Neural cell (in vitro differentiated cells): ENCODE data around the gene SAMM50.

Source experiments
- CTCF ChIP-seq: fragments of 450-650 bp; IDR thresholded peaks from 2 replicates; pipeline ENCODE4 v1.5.1; 2014; ENCODE audit warnings: antibody characterized with exemption, mild to moderate bottlenecking, moderate library complexity; ENCODE audit not compliant: poor library complexity, severe bottlenecking
- EP300 ChIP-seq: fragments of 450-650 bp; conservative IDR thresholded peaks from 2 replicates; pipeline ENCODE4 v1.6.1; 2014; ENCODE audit warnings: antibody characterized with exemption, mild to moderate bottlenecking, moderate library complexity; ENCODE audit not compliant: poor library complexity, severe bottlenecking
- EZH2 ChIP-seq: fragments of 200-600, 300-800 bp; shearing (Covaris generic), sonication (generic); IDR thresholded peaks from 2 replicates; pipeline ENCODE4 v1.6.1; 2014; ENCODE audit warnings: antibody characterized with exemption, low read length, borderline replicate concordance, mild to moderate bottlenecking; ENCODE audit not compliant: insufficient read depth, poor library complexity, severe bottlenecking
- MXI1 ChIP-seq: fragments of 450-650 bp; conservative IDR thresholded peaks from 2 replicates; pipeline ENCODE4 v1.6.1; 2014; ENCODE audit warnings: antibody characterized with exemption, mild to moderate bottlenecking; ENCODE audit not compliant: poor library complexity, severe bottlenecking
- POLR2AphosphoS5 ChIP-seq: IDR thresholded peaks from 2 replicates; pipeline ENCODE4 v1.6.1; 2012
- RAD21 ChIP-seq: fragments of 450-650 bp; conservative IDR thresholded peaks from 2 replicates; pipeline ENCODE4 v1.6.1; 2014; ENCODE audit warnings: antibody characterized with exemption, mild to moderate bottlenecking, moderate library complexity
- REST ChIP-seq: IDR thresholded peaks from 2 replicates; pipeline ENCODE4 v1.6.1; 2012; ENCODE audit warnings: borderline replicate concordance
- SMC3 ChIP-seq: fragments of 450-650 bp; conservative IDR thresholded peaks from 2 replicates; pipeline ENCODE4 v1.6.1; 2014; ENCODE audit warnings: antibody characterized with exemption, mild to moderate bottlenecking, moderate library complexity; ENCODE audit not compliant: poor library complexity
- TAF1 ChIP-seq: IDR thresholded peaks from 2 replicates; pipeline ENCODE4 v1.6.1; 2012; ENCODE audit warnings: low read depth

GRCh38 chr22:43969021-43969878 lies 14.0 kb downstream of the SAMM50 start:
- TF ChIP-seq EZH2 (no peak), POLR2AphosphoS5 (no peak), CTCF (no peak), REST (no peak), EP300 (no peak), RAD21 (no peak), MXI1 (no peak), SMC3 (no peak), TAF1 (no peak)
